Measurements from ENCODE around the gene CLEC4G.
"Not testable (repeated sequence)": the region's sequence is repeated elsewhere in the genome, so short reads cannot be mapped to it uniquely, and the experiment has no call there.

Gene CLEC4G, protein sequence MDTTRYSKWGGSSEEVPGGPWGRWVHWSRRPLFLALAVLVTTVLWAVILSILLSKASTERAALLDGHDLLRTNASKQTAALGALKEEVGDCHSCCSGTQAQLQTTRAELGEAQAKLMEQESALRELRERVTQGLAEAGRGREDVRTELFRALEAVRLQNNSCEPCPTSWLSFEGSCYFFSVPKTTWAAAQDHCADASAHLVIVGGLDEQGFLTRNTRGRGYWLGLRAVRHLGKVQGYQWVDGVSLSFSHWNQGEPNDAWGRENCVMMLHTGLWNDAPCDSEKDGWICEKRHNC

DNA sequence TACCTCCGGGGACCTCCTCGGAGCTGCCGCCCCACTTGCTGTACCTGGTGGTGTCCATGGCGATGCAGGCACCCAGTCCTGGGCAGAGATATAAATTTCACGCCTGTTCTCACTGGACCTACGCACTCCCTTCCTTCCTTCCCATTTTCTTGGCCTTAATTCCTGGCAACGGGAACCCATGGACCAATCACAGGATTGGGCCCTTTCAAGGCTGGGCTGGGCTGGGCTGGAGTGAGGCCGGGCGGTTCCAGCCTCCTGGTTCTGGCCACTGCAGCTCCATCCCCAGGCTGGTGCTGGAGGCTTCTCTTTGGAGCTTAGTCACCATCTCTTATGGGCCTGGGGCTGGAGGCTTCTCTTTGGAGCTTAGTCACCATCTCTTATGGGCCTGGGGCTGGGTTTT lies at the start of gene CLEC4G:
Gene CLEC4G (minus strand): TSS at position 66 of the 400 bp plus-strand sequence. CDS start 8 bp downstream, at position 58.
- DNase-seq = no peak

DNA sequence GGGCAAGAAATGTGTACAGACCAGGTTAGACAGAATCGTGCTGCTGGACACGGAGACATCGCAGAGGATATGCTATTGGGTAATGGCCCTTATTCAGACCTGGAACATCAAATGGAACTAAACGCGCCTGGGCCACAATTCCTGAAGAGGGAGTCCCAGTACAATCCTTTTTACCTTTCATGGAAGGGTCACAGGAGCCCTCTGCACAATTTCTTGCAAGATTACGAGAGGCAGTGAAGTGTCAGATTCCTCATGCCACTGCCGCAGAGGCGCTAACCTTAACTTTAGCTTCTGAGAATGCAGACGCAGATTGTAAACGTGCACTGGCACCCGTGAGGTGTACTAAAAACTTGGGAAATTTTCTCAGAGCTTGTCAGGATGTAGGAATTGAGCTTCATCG lies 49.2 kb upstream of the CLEC4G start:
- DNase-seq = no peak

DNA sequence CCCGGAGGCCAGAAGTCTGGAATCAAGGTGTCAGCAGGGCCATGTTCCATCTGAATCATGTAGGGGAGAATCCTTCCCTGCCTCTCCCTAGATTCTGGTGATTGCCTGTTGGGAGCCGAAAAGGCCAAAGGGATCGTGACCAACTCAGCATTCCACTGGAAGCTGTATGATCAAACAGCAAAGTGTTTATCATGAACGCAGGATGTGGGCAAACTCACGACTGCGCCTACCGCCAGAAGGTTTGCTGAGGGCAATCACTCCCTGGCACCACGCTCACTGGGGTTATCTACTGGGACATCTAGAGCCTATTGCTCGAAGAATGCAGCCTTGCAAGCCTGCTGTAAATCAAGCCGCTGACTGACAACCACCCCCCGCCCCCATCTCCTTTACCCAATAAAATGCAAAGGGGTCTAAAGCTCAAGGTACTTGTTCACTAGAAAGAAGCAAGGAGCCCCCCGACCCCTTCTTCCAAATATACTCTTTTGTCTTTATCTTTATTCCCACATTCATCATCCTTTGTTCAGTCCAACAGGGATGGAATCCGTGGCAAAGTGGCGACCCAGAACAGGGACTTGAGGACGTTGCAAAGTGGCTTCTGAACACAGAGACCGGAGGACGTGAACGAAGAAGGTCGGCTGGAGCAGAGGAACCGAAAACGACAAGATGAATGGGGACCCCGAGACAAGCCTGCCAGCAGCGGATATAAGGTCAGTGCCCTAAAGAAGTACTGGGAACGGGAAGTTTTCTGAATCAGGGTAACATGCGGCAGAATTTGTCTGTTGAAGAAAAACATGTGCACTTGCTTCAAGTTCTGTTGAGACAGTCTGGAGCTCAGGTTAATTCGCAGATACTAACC lies 47.9 kb upstream of the CLEC4G start:
- DNase-seq = no peak

DNA sequence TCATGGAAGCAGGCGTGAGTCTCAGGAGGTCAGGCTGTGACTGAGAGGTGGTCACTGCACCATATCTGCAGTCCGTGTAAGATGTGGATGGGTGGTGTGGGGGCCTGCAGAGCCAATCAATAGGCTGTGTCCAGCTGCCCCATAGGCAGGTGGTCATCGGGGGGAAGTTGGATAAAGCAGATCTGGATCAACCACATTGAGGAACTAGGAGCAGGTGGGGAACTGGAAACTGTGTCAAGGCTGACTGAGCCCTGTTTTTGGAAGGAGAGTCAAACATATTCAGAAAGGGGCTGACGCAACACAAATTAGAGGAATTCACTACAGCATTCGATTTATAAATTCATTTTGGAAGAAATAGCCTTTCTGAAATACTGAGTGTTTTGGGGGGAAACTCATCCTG lies 46.2 kb upstream of the CLEC4G start:
- DNase-seq = no peak

DNA sequence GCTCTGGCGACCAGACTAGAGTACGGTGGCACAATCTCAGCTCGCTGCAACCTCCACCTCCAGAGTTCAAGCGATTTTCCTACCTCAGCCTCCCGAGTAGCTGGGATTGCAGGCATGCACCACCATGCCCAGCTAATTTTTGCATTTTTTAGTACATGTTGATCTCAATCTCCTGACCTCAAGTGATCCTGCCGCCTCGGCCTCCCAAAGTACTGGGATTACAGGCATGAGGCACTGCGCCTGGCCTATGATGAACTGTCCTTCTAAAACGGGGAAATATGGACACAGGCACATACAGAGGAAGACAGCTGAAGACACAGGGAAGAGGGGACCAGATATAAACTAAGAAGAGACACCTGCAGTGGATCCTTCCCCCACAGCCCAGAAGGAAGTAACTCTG lies 43.9 kb upstream of the CLEC4G start:
- no peak for DNase-seq

DNA sequence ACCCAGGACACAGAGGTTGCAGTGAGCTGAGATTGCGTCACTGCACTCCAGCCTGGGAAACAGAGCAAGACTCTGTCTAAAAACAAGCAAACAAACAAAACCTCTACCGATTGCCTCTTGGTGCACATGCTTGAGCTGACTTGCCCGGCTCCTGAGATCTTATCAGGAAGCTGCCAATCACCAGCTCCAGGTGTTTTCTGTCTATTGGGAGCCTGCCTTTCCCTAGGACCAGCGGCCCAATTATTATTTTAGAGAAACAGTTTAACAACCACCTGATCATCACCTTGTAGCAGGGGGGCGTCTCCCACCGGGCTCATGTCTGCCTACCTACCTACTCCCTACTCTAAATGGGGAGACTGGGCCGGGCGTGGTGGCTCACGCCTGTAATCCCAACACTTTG lies 41.9 kb upstream of the CLEC4G start:
- DNase-seq = no peak

DNA sequence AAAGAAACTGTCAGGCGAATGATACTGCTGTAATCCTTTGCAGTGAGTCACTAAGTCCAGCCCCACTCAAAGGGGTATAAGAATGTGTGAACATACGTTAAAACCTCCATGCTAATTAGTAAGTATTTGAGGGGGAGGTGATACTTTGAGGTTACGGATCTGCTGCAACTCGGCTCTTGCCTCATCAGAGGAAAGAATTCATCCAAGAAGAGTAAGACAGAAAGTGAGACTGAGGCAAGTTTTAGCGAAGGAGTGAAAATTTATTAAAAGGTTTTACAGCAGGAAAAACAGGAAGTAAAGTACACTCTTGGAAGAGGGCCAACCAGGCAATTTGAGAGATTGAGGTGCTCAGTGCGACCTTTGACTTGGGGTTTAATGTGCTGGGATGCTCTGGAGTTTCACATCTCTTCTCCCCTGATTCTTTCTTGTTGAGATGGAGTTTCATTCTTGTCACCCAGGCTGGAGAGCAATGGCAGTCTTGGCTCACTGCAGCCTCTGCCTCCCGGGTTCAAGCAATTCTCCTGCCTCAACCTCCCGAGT lies 40.9 kb upstream of the CLEC4G start:
- DNase-seq = no peak

DNA sequence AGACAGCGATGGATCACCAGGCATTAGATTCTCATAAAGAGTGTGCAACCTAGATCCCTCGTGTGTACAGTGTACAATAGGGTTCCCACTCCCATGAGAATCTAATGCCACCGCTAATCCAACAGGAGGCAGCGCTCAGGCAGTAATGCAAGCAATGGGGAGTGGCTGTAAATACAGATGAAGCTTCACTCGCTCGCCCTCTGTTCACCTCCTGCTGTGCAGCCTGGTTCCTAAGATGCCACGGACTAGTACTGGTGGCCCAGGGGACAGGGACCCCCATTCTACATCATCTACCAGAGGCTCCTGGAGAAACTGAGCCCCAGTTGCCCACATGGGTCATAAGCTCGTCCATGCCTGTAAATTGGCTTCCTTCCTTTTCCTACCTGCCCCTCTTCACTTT lies 39.2 kb upstream of the CLEC4G start:
- no peak for DNase-seq

DNA sequence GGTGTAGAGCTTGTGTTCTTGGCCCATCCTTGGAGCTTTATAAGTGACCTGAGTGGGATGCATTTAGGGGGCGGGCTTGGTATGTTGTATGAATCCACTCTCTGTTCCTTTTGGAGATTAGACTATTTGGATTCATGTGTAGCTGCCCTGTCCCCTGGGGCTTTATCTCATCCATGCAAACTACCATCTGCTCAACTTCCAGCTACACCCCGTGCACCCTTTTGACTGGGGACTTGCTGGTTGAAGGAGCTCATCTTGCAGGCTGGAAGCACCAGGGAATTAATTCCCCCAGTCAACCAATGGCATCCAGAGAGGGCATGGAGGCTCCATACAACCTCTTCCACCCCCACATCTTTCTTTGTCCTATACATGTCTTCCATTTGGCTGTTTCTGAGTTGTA lies 37.3 kb upstream of the CLEC4G start:
- no peak for DNase-seq

DNA sequence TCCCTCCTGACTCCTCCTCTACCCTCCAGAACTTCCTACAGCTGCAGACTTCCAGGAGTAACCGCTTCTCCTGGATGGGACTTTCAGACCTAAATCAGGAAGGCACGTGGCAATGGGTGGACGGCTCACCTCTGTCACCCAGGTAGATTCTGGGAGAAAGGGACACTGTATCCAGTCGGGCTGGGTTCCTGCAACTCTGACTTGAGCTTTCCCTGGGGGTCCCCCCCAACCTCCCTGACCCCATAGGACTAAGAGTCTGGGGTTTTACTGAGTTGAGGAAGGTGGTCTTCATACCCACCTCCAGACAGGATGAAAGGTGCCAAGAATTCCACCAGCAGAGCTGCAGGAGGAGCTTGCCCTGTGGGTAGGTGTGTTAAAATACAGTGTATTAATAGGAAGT lies 35.6 kb upstream of the CLEC4G start:
- DNase-seq = no peak

DNA sequence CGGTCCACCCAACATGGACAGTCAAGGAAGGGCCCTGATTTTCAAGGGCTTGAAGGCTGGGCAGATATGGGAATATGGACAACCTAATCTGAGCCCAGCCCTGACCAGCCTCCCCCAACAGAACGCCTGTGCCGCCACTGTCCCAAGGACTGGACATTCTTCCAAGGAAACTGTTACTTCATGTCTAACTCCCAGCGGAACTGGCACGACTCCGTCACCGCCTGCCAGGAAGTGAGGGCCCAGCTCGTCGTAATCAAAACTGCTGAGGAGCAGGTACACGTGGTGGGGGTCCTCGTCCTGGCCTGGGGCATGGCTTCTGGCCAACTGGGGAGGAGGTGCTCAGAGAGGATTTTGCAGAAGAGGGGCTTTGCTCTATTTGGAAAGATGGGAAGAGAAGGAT lies 34.6 kb upstream of the CLEC4G start:
- no peak for DNase-seq

DNA sequence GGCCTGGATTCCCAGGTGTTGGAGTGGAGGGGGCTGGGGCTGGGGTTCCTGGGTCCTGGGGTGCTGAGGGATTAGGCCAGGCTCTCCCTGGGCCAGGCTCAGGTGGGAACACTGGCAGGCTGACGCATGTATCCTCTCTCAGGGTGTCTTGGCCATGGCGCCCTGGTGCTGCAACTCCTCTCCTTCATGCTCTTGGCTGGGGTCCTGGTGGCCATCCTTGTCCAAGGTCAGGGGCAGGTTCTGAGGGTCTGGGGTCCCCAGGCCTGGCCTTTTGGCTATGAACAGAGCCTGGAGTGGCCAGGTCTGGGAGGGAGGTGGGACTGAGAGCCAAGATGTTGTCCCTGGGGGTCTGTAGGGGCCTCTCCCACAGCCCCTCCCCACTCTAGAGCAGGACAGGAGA lies 33.1 kb upstream of the CLEC4G start:
- DNase-seq = not testable (repeated sequence)

DNA sequence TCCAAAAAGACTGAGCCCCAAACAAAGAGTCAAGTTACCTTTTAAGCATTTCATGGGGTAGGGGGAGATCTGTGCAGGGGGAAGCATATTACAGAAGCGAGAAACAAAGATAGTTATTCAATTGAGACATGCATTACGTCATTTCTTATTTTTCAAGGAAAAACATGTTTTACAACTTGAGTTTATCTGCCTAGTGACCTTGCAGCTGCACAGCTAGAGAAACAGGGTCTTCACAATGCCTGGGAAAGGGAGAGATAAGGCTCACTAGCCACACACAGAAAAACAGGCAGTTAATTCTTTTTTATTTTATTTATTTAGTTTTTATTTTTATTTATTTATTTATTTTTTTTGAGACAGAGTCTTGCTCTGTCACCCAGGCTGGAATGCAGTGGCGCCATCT lies 32.2 kb upstream of the CLEC4G start:
- DNase-seq = not testable (repeated sequence)

DNA sequence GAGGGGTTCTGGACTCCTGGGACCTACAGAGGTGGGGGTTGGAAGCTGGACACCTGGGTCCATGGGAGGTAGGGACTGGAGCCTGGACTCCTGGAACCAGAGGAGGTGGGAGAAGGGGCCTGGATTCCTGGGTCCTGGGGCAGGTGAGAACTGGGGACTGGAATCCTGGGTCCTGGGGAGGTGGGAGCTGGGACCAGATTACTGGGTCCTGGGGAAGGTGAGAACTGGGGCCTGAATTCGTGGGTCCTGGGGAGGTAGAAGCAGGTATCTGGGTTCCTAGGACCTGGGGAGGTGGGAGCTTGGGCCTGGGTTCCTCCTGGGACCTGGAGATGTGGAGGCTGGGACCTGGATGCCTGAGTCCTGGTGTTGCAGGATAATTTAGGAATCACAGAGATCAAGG lies 31.8 kb upstream of the CLEC4G start:
- DNase-seq = no peak

DNA sequence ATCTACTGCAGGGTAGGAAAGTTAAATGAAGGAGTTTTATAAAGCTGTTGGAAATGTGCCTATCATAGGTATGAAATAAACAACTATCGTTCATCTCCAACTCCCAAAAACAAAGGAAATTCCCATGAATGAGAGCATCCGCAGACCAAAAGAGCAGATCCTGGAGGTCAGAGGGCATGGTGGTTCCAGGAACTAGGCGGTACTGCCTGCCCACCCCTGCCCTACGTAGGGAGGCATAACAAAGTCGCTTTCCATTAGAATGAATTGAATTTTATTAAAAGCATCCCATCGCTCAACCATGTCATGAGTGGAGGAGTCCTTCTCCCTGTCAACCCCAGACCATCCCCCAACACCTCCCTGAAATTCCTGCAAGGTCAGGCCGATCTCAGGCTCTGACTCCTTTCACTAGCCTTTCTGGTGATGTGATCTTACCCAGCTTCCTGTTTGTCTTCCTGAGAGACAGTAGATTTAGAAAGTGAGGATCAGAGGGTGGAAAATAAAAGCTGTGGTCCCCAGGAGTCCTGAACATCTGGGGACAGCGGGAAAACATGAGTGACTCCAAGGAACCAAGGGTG lies 30.9 kb upstream of the CLEC4G start, which contains the start of gene CLEC4M:
Gene CLEC4M (plus strand): TSS at position 525 of the 575 bp plus-strand sequence. CDS start 24 bp downstream, at position 549.
- DNase-seq = no peak

DNA sequence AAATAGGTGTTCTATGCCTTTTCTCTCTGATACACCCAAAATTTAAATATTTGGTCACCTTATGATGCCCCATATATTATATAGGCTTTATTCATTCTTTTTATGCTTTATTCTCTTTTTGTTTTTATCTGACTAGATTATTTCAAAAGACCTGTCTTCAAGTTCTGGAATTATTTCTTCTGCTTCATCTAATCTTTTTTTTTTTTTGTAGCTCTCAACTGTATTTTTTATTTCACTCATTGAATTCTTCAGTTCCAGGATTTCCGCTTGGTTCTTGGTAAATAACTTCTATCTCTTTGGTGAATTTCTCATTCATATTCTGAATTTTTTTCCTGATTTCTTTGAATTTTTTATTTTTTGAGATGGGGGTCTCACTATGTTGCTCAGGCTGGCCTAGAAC lies 27.2 kb upstream of the CLEC4G start:
- no peak for DNase-seq

DNA sequence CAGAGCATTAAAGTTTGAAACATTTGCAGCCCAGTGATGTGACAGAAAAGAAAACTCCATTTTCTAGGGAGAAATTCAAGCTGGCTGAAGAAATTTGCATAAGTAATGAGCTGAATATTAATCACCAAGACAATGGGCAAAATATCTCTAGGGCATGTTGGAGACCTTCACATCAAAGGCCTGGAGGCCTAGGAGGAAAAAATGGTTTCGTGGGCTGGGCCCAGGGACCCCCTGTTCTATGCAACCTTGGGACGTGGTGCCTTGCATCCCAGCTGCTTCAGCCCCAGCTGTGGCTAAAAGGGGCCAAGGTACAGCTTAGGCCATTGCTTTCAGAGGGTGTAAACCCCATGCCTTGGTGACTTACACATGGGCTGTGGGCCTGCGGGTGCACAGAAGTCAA lies 25.4 kb upstream of the CLEC4G start:
- no peak for DNase-seq

DNA sequence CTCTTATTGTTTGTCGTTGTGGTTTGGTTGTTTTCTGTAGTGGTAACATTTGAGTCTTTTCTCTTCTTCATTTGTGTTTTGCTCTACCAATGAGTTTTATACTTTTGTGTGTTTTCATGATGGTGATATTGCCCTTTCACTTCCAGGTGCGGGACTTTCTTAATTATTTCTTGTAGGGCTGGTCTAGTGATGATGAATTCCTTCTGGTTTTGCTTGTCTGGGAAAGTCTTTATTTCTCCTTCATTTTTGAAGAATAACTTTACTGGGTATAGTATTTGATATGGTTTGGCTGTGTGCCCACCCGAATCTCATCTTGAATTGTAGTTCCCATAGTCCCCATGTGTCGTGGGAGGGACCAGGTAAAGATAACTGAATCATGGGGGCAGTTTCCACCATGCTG lies 24.3 kb upstream of the CLEC4G start:
- DNase-seq = no peak

DNA sequence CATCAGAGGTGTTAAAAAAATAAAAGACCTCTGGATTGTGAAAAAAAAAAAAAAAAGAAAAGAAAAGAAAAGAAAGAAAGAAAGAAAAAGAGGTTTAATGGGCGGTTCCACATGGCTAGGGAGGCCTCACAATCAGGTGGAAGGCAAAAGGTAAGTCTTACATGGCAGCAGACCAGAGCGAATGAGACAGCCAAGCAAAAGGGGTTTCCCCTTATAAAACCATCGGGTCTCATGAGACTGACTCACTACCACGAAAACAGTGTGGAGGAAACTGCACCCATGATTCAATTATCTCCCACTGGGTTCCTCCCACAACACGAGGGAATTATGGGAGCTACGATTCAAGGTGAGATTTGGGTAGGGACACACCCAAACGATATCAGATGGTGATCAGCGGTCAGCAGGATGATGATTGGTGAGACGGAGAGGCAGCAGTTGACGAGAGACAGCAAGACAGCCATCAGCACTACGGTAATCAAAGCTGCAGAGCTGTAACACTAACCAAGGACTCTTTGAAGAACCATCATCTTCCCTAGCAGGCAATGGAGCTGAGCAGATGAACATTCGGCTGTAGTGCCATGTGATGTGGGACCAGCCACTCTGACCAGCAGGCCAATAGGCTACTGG lies 19.4 kb upstream of the CLEC4G start:
- DNase-seq = no peak

DNA sequence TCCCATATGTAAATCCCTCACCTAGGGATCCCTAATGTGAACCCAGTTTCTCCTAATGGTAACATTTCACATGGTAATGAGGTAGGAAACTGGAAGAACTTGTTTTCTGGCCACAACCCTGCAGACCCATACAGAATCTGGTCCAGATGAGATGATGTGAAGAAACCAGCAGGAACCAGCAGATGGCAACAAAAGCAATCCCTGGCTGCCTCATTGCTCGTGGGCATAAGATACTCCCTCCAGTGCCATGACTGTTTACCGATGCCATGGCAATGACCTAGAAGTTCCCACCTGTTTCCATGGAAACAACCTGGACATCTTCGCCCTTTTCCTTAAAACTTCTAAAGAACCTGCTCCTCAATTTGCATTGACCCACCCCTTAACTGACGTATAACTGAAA lies 16.8 kb upstream of the CLEC4G start:
- DNase-seq = no peak

DNA sequence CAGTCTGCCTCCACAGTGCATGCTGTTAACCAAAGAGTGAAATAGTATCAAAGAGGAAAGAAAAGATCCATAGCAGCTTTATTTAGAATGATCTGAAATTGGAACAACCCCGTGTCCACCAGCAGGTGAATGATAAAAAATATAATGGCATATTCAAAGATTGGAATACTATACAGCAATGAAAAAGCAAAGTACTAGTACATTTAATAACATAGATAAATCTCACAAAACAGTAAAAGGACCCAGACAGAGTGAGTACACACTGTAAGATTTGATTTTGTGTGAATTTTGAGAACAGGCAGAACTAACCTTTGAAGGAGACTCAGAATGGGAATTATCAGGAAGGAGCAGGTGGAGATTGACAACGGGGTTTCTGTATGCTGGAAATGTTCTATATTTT lies 16.3 kb upstream of the CLEC4G start:
- DNase-seq = no peak

DNA sequence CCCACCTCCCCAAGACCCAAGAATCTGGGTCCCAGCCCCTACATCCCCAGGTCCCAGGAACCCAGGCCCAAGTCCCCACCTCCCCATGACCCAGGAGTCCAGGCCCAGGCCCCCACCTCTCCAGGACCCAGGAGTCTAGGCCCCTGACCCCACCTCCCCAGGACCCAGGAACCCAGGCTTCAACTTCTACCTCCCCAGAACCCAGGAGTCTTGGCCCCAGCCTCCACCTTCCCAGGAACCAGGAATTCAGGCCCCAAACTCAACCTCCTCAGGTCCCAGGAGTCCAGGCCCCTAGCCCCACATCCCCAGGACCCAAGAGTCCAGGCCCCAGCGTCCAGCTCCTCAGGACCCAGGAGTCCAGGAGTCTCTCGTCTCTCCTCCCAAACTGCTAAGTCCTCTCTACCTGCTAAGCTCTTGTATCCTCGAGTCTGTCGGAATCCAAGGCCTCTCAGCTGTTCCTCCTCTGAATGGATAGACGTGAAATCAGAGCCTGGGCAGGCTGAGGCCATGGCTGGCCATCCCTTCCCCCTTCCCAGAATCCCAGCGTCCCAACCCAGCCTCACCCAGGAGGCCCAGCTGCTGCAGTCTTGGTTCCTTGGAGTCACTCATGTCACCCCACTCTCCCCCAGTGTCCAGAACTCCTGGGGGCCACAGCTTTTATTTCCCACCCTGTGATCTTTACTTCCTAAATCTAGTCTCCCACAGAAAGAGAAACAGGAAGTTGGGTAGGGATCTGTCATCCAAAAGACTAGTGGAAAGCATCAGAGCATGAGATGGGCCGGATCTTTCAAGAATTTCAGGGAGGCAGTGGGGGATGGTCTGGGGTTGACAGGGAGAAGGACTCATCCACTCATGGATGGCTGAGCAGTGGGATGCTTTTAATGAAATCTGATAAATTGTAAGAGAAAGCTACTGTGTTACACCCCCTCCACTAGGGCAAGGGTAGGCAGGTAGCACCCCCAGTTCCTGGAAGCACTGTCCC lies 15.3 kb upstream of the CLEC4G start, which contains the start of gene CD209:
Gene CD209 (minus strand): TSS at position 632 of the 982 bp plus-strand sequence. CDS start 23 bp downstream, at position 609.
- DNase-seq = no peak

Data from NCI-H1417 treated with DMSO at 0.1 percent for 48 hours (cell line).